ENCODE data around the gene ELOB.

Gene ELOB

DNA sequence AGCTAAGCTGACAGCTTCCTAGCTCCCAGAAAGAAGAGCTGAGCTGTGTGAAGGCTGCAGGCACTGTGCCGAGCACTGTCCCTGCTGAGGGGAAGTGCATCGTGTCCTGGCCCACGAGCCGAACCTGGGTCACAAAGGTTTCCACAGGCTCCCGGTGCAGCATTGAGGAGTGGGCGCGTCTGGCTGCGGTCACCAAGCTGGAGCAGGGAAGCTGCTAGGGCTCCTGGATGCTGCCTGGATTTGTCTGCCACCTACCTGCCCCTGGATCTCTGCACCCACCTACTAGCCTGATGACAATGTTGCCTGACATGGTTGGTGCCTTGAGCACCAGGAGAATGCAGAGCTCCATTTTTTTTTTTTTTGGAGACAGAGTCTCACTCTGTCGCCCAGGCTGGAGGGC is 31.1 kb downstream of the ELOB start:
- Histone ChIP-seq H3K4me3 (ENCODE audit: control insufficient read depth in 1 of 7, extremely low read depth in 1 of 7, insufficient read depth in 4 of 7, low read depth in 2 of 7, low read length in 6 of 7) (no peak overlapping the region), H3K36me3 (ENCODE audit: control insufficient read depth in 4 of 4, insufficient read depth in 4 of 4, low read length in 3 of 4) (peaks cover 0 to 5% (median 2%) of the 10 kb centered on the region in 4 experiments), H3K4me1 (ENCODE audit: control extremely low read depth in 1 of 4, control insufficient read depth in 4 of 4, insufficient read depth in 4 of 4, low read length in 3 of 4) (peaks cover 0 to 7% (median 0%) of the 10 kb centered on the region in 4 experiments), H3K27ac (ENCODE audit: insufficient read depth in 1 of 2, low read depth in 1 of 2, low read length in 2 of 2, poor library complexity in 1 of 2, severe bottlenecking in 2 of 2) (no peak overlapping the region), H3K9me3 (ENCODE audit: control extremely low read depth in 1 of 5, control insufficient read depth in 4 of 5, insufficient read depth in 2 of 5, low read depth in 1 of 5, low read length in 4 of 5) (no peaks in the 10 kb centered on the region), H3K27me3 (replicated peaks in 2 of 5; ENCODE audit: control insufficient read depth in 4 of 5, insufficient read depth in 5 of 5, low read length in 4 of 5) (no peaks in the 10 kb centered on the region)
- CTCF ChIA-PET = interaction anchor here (0.7 kb wide), 1 partner anchor 20 kb away, joined by 3 read pairs; no protein-coding TSS in a partner anchor
- POLR2A ChIA-PET = interaction anchor here (0.6 to 0.9 kb wide), 2 partner anchors 17 to 1565 kb away, joined by 3 to 4 read pairs; no protein-coding TSS in a partner anchor
- 95% methylated on average over 9 of the region's 9 CpGs for WGBS (ENCODE audit: insufficient coverage)
- DNase-seq = no peak

DNA sequence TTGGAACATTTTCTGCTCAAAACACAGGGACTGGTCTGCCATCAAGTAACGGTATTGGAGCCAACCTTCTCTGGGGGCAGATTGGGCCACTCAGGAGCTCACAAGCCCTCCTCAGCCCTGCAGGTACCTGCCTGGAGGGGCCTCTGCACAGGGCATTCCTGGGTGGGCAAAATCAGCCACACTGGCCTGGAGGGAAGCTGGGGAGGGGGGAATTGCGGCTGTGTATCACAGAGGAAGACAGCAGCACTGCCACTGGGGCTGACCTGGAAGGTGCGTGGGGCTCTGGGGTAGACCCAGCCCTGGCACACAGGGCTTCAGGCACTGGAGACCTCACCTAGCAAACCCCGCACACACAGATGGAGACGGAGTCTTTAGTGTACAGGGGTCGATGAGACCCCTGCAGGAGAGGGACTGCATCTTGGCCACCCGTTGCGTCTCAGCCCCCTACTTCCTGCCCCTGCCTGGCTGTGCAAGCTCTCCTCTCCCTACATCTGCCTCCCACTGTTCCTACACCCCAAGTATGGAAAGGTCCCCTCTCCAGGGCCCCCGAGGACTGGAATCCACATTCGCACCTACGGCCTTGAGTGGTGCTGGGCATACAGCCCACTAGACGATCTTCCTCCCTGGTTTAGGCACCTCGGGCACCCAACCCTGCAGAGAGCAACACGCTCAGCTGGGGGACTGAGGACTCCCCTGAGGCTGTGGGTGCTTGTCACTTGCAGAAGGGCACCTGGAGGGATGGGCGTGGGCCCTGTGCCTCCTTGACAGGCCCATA is 31.8 kb downstream of the ELOB start:
- H3K27ac ChIP-seq (ENCODE audit: insufficient read depth in 1 of 2, low read depth in 1 of 2, low read length in 2 of 2, poor library complexity in 1 of 2, severe bottlenecking in 2 of 2) = no peak overlapping the region
- peaks cover 0 to 5% (median 2%) of the 10 kb centered on the region in 4 experiments for H3K36me3 ChIP-seq (ENCODE audit: control insufficient read depth in 4 of 4, insufficient read depth in 4 of 4, low read length in 3 of 4)
- peaks cover 0 to 7% (median 0%) of the 10 kb centered on the region in 4 experiments for H3K4me1 ChIP-seq (ENCODE audit: control extremely low read depth in 1 of 4, control insufficient read depth in 4 of 4, insufficient read depth in 4 of 4, low read length in 3 of 4)
- H3K9me3 ChIP-seq (ENCODE audit: control extremely low read depth in 1 of 5, control insufficient read depth in 4 of 5, insufficient read depth in 2 of 5, low read depth in 1 of 5, low read length in 4 of 5) = no peaks in the 10 kb centered on the region
- POLR2A ChIA-PET = interaction anchor here (0.6 to 0.9 kb wide), 2 partner anchors 16 to 1565 kb away, joined by 3 to 4 read pairs; no protein-coding TSS in a partner anchor
- 93% methylated on average over 11 of the region's 15 CpGs for WGBS (ENCODE audit: insufficient coverage)
- no peaks in the 10 kb centered on the region for H3K27me3 ChIP-seq (replicated peaks in 2 of 5; ENCODE audit: control insufficient read depth in 4 of 5, insufficient read depth in 5 of 5, low read length in 4 of 5)
- DNase-seq = no peak
- H3K4me3 ChIP-seq (ENCODE audit: control insufficient read depth in 1 of 7, extremely low read depth in 1 of 7, insufficient read depth in 4 of 7, low read depth in 2 of 7, low read length in 6 of 7) = no peak overlapping the region
- CTCF ChIA-PET = no interaction called here

DNA sequence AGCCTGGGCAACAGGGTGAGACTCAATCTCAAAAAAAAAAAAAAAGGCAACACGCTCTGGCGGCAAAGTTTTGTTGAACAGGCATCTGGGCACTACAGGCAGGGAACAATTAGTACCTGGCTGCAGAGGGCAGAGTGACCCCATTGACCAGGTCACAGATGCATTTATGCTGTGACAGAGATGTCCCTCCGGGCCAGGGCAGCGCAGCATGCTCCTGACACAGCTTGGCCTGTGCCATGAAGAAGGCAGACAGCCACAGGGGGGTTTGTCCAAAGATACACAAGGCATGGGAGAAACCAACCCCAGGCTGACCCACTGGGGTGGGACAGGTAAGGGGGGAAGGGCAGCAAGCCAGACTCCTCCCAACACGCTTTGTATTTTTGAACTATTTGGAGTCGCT is 32.4 kb downstream of the ELOB start:
- H3K9me3 ChIP-seq (ENCODE audit: control extremely low read depth in 1 of 5, control insufficient read depth in 4 of 5, insufficient read depth in 2 of 5, low read depth in 1 of 5, low read length in 4 of 5) = no peaks in the 10 kb centered on the region
- POLR2A ChIA-PET = no interaction called here
- CTCF ChIA-PET = no interaction called here
- WGBS (ENCODE audit: insufficient coverage) = 97% methylated on average over 3 of the region's 6 CpGs
- H3K36me3 ChIP-seq (ENCODE audit: control insufficient read depth in 4 of 4, insufficient read depth in 4 of 4, low read length in 3 of 4) = peaks cover 0 to 4% (median 2%) of the 10 kb centered on the region in 4 experiments
- no peaks in the 10 kb centered on the region for H3K27me3 ChIP-seq (replicated peaks in 2 of 5; ENCODE audit: control insufficient read depth in 4 of 5, insufficient read depth in 5 of 5, low read length in 4 of 5)
- H3K4me3 ChIP-seq (ENCODE audit: control insufficient read depth in 1 of 7, extremely low read depth in 1 of 7, insufficient read depth in 4 of 7, low read depth in 2 of 7, low read length in 6 of 7) = no peak overlapping the region
- peaks cover 0 to 3% (median 0%) of the 10 kb centered on the region in 4 experiments for H3K4me1 ChIP-seq (ENCODE audit: control extremely low read depth in 1 of 4, control insufficient read depth in 4 of 4, insufficient read depth in 4 of 4, low read length in 3 of 4)
- H3K27ac ChIP-seq (ENCODE audit: insufficient read depth in 1 of 2, low read depth in 1 of 2, low read length in 2 of 2, poor library complexity in 1 of 2, severe bottlenecking in 2 of 2) = no peak overlapping the region
- DNase-seq = no peak

DNA sequence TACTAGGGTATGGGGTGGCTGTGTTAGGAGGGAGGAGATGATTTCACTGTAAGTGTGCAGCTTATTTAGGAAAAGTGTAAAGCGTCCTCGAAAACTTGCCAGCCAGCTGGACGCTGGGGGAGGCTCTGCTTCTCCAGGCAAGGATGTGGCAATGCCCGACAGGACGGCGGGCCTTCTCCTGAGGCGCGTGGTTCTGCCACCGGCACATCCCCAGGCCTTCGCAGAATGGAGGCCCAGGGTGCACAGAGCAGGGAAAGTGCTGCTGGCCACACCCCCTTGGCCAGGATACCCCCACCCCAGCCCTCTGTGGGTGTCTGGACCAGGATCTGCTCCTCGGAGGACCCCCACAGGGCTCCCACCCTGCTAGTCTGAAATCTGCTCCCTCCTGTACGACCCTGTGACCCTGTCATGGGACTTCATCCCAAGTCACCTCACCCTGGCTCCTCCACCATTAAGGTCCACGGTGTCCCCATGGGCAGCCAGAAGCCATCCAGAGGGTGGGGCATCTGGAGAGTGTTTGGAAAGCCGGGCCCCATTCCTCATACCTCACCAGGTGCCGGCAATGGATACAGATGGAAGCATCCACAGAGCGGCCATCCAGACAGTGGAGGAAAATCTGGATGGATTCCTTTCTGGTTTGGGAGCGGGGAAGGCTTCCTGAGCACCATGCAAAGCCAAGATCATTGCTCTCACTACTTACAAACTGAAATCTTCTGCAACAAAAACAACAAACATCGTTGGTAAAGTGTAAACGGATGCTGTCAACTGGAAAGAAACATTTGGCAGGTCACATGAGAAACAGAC is 33.9 kb downstream of the ELOB start:
- H3K4me3 ChIP-seq (ENCODE audit: control insufficient read depth in 1 of 7, extremely low read depth in 1 of 7, insufficient read depth in 4 of 7, low read depth in 2 of 7, low read length in 6 of 7) = no peak overlapping the region
- no peak overlapping the region for H3K27ac ChIP-seq (ENCODE audit: insufficient read depth in 1 of 2, low read depth in 1 of 2, low read length in 2 of 2, poor library complexity in 1 of 2, severe bottlenecking in 2 of 2)
- ChIA-PET POLR2A (no interaction called here), CTCF (no interaction called here)
- no peaks in the 10 kb centered on the region for H3K9me3 ChIP-seq (ENCODE audit: control extremely low read depth in 1 of 5, control insufficient read depth in 4 of 5, insufficient read depth in 2 of 5, low read depth in 1 of 5, low read length in 4 of 5)
- H3K36me3 ChIP-seq (ENCODE audit: control insufficient read depth in 4 of 4, insufficient read depth in 4 of 4, low read length in 3 of 4) = no peaks in the 10 kb centered on the region
- no peaks in the 10 kb centered on the region for H3K27me3 ChIP-seq (replicated peaks in 2 of 5; ENCODE audit: control insufficient read depth in 4 of 5, insufficient read depth in 5 of 5, low read length in 4 of 5)
- H3K4me1 ChIP-seq (ENCODE audit: control extremely low read depth in 1 of 4, control insufficient read depth in 4 of 4, insufficient read depth in 4 of 4, low read length in 3 of 4) = no peaks in the 10 kb centered on the region
- no peak for DNase-seq
- WGBS (ENCODE audit: insufficient coverage) = 94% methylated on average over 10 of the region's 19 CpGs

DNA sequence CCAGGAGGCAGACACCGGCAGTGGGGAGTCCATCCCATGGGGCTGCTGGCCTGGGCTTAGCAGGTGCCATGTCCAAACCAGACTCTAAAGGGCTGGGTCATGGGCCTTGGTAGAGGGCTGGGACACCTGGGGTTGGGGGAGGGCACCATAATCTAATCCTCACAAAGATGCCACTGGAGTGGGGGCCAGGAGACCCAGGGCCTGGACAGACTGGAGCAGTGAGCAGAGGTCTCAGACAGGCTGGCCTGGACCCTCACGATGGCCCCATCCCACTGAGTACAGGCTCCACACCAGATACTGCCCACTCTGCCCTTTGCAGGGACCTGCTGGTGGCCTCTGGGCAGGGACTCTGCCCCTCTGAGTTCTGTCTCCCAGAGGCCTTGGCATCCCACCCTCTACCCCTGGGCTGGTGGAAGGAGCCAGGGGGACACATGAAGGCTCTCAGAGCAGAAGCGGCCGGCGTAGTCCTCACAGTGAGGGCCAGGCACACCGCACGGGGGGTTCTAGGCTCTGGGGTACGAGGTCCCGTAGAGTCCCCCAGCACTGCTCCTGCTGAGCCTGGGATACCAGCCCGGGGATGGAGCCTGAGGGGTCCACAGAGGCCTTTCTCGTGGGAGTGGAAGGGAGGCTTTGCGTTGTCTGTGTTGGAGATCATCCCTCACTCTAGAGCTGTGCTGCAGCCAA is 34.6 kb downstream of the ELOB start:
- H3K27me3 ChIP-seq (replicated peaks in 2 of 5; ENCODE audit: control insufficient read depth in 4 of 5, insufficient read depth in 5 of 5, low read length in 4 of 5) = no peaks in the 10 kb centered on the region
- no peak overlapping the region for H3K27ac ChIP-seq (ENCODE audit: insufficient read depth in 1 of 2, low read depth in 1 of 2, low read length in 2 of 2, poor library complexity in 1 of 2, severe bottlenecking in 2 of 2)
- POLR2A ChIA-PET = no interaction called here
- H3K36me3 ChIP-seq (ENCODE audit: control insufficient read depth in 4 of 4, insufficient read depth in 4 of 4, low read length in 3 of 4) = no peaks in the 10 kb centered on the region
- CTCF ChIA-PET = no interaction called here
- no peak overlapping the region for H3K4me3 ChIP-seq (ENCODE audit: control insufficient read depth in 1 of 7, extremely low read depth in 1 of 7, insufficient read depth in 4 of 7, low read depth in 2 of 7, low read length in 6 of 7)
- H3K9me3 ChIP-seq (ENCODE audit: control extremely low read depth in 1 of 5, control insufficient read depth in 4 of 5, insufficient read depth in 2 of 5, low read depth in 1 of 5, low read length in 4 of 5) = no peaks in the 10 kb centered on the region
- 98% methylated on average over 11 of the region's 12 CpGs for WGBS (ENCODE audit: insufficient coverage)
- no peak for DNase-seq
- H3K4me1 ChIP-seq (ENCODE audit: control extremely low read depth in 1 of 4, control insufficient read depth in 4 of 4, insufficient read depth in 4 of 4, low read length in 3 of 4) = no peaks in the 10 kb centered on the region

DNA sequence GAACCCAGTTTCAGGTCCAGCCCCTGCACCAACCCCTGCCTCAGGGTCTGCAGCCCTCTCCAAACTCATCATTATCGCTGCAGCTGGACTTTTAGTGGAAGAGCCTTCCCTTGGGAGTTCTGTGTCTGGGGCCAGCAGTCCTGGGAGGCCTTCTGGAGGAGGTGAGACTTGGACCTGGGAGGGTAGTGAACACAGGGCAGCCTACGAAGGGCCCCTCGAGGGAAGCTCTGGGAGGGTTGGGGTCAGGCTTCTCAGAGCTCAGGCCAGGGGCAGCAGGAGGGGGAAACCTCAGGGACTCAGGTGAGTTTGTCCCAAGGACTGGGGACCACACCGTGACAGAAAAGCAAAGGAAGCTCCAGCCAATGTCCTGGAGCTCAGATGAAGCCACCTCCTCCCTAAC is 35.9 kb downstream of the ELOB start:
- 100% methylated on average over 2 of the region's 4 CpGs for WGBS (ENCODE audit: insufficient coverage)
- H3K4me1 ChIP-seq (ENCODE audit: control extremely low read depth in 1 of 4, control insufficient read depth in 4 of 4, insufficient read depth in 4 of 4, low read length in 3 of 4) = no peaks in the 10 kb centered on the region
- H3K27me3 ChIP-seq (replicated peaks in 2 of 5; ENCODE audit: control insufficient read depth in 4 of 5, insufficient read depth in 5 of 5, low read length in 4 of 5) = no peaks in the 10 kb centered on the region
- no peak overlapping the region for H3K4me3 ChIP-seq (ENCODE audit: control insufficient read depth in 1 of 7, extremely low read depth in 1 of 7, insufficient read depth in 4 of 7, low read depth in 2 of 7, low read length in 6 of 7)
- no peaks in the 10 kb centered on the region for H3K36me3 ChIP-seq (ENCODE audit: control insufficient read depth in 4 of 4, insufficient read depth in 4 of 4, low read length in 3 of 4)
- no peaks in the 10 kb centered on the region for H3K9me3 ChIP-seq (ENCODE audit: control extremely low read depth in 1 of 5, control insufficient read depth in 4 of 5, insufficient read depth in 2 of 5, low read depth in 1 of 5, low read length in 4 of 5)
- ChIA-PET POLR2A (no interaction called here), CTCF (interaction anchor here (0.8 kb wide), 1 partner anchor 29 kb away, joined by 3 read pairs; no protein-coding TSS in a partner anchor)
- DNase-seq = no peak
- no peak overlapping the region for H3K27ac ChIP-seq (ENCODE audit: insufficient read depth in 1 of 2, low read depth in 1 of 2, low read length in 2 of 2, poor library complexity in 1 of 2, severe bottlenecking in 2 of 2)

Data from common myeloid progenitor, CD34-positive (primary cell).